Endothelial cell of umbilical vein (primary cell): ENCODE measurements around the gene ZBTB21. TPM values are rescaled to one million over a fixed set of nuclear protein-coding genes. Genes with fewer than 3 reads are reported as not detected.

Experiments used
- BruUV-seq: library from RNA; stranded (reverse); fragments of 400-500 nt; replicated peaks from 2 replicates; lab custom pipeline; 2021; lab: Mats Ljungman, UMichigan
- CTCF ChIA-PET: fragments of 300-600, 350-600 bp; sonication (Branson Sonifier 250); formaldehyde crosslinking; loops from one replicate; lab custom pipeline; 2021; ENCODE audit warnings: antibody characterized with exemption, inconsistent platforms; lab: Charles Lee
- POLR2A ChIA-PET: fragments of 300-600, 350-600 bp; sonication (Branson Sonifier 250); formaldehyde crosslinking; loops from one replicate; lab custom pipeline; 2021; ENCODE audit warnings: antibody characterized with exemption, inconsistent platforms; lab: Charles Lee
- DNase-seq: peaks from one replicate; pipeline ENCODE4 v3.0.0-alpha.2; 2011; ENCODE audit warnings: low read depth, low spot score
- FAIRE-seq: peaks from 2 replicates; lab custom pipeline; 2011; peaks lifted over from hg19 to GRCh38; lab: Jason Lieb, UNC
- H2AFZ ChIP-seq: 2 replicates; pipeline ENCODE4 v1.6.0; 2012; ENCODE audit warnings: low read depth, low read length, control low read depth, inconsistent platforms
- H3K27ac ChIP-seq: 2 replicates; pipeline ENCODE4 v1.5.1; 2011; ENCODE audit warnings: low read depth, mild to moderate bottlenecking, control low read depth, low read length, moderate library complexity; ENCODE audit not compliant: insufficient read depth
- H3K27me3 ChIP-seq, 2 experiments: 2 replicates each; pipeline versions ENCODE4 v1.6.0 to v1.6.1; 2011; ENCODE audit warnings: low read length in 2 of 2, mixed read lengths in 1 of 2; ENCODE audit not compliant: control insufficient read depth in 2 of 2, insufficient read depth in 2 of 2
- H3K36me3 ChIP-seq, 2 experiments: 2 replicates in 1 of 2; 3 replicates in 1 of 2; pipeline ENCODE4 v1.5.1; 2011; ENCODE audit warnings: low read length in 2 of 2, mild to moderate bottlenecking in 1 of 2, moderate library complexity in 1 of 2; ENCODE audit not compliant: control insufficient read depth in 2 of 2, insufficient read depth in 2 of 2; ENCODE audit errors: extremely low read depth in 1 of 2
- H3K4me1 ChIP-seq: 3 replicates; pipeline ENCODE4 v1.5.1; 2011; ENCODE audit warnings: mild to moderate bottlenecking, low read length; ENCODE audit not compliant: control insufficient read depth, insufficient read depth; ENCODE audit errors: extremely low read depth
- H3K4me2 ChIP-seq: 2 replicates; pipeline ENCODE4 v1.6.1; 2011; ENCODE audit warnings: low read length, control low read depth, mixed read lengths; ENCODE audit not compliant: insufficient read depth
- H3K4me3 ChIP-seq, 3 experiments: fragments of 200-600 bp in 1 of 3; sonication (generic), shearing (Covaris generic) in 1 of 3; replicated peaks in 1 of 3; 2 replicates each; pipeline ENCODE4 v1.5.1; 2011 to 2016; ENCODE audit warnings: control low read depth in 3 of 3, low read length in 3 of 3, mild to moderate bottlenecking in 2 of 3, inconsistent platforms in 1 of 3, low read depth in 1 of 3, moderate library complexity in 1 of 3; ENCODE audit not compliant: insufficient read depth in 1 of 3
- H3K79me2 ChIP-seq: 2 replicates; pipeline ENCODE4 v1.6.0; 2012; ENCODE audit warnings: low read length, inconsistent platforms; ENCODE audit not compliant: control insufficient read depth, insufficient read depth
- H3K9ac ChIP-seq: replicated peaks from 2 replicates; pipeline ENCODE3; 2011; ENCODE audit warnings: low read length, control low read depth; ENCODE audit not compliant: insufficient read depth; ENCODE audit errors: extremely low read depth
- H3K9me1 ChIP-seq: replicated peaks from 3 replicates; pipeline ENCODE4 v1.6.0; 2011; ENCODE audit warnings: mild to moderate bottlenecking, low read length; ENCODE audit not compliant: control insufficient read depth, insufficient read depth; ENCODE audit errors: extremely low read depth
- H3K9me3 ChIP-seq: replicated peaks from 2 replicates; pipeline ENCODE4 v1.5.1; 2012; ENCODE audit warnings: low read length, inconsistent platforms; ENCODE audit not compliant: control insufficient read depth, insufficient read depth
- H4K20me1 ChIP-seq: replicated peaks from 2 replicates; pipeline ENCODE3; 2011; ENCODE audit warnings: mild to moderate bottlenecking, low read length; ENCODE audit not compliant: control insufficient read depth, insufficient read depth; ENCODE audit errors: extremely low read depth
- CTCF ChIP-seq, 2 donors: IDR thresholded peaks; 1 replicate in 1 of 2; 2 replicates in 1 of 2; pipeline ENCODE4 v1.5.1; 2011; ENCODE audit warnings: low read length in 2 of 2, mild to moderate bottlenecking in 2 of 2, moderate library complexity in 2 of 2, control low read depth in 1 of 2, inconsistent platforms in 1 of 2, low read depth in 1 of 2; ENCODE audit not compliant: insufficient read depth in 1 of 2; ENCODE audit errors: extremely low read depth in 1 of 2
- EZH2 ChIP-seq: IDR thresholded peaks from 2 replicates; pipeline ENCODE4 v1.6.1; 2012; ENCODE audit warnings: borderline replicate concordance, low read depth, mild to moderate bottlenecking, moderate library complexity, low read length, inconsistent platforms; ENCODE audit not compliant: severe bottlenecking
- FOS ChIP-seq: IDR thresholded peaks from 2 replicates; pipeline ENCODE4 v1.6.1; 2011; ENCODE audit warnings: mild to moderate bottlenecking, low read length, moderate library complexity, borderline replicate concordance; ENCODE audit not compliant: insufficient read depth
- GATA2 ChIP-seq: IDR thresholded peaks from 2 replicates; pipeline ENCODE4 v1.7.0; 2011; ENCODE audit warnings: low read depth, mild to moderate bottlenecking, moderate library complexity, mixed read lengths, low read length; ENCODE audit not compliant: insufficient read length, insufficient read depth
- JUN ChIP-seq: IDR thresholded peaks from 2 replicates; pipeline ENCODE4 v1.6.1; 2011; ENCODE audit warnings: borderline replicate concordance, low read depth; ENCODE audit not compliant: insufficient read length, insufficient read depth
- MAX ChIP-seq: IDR thresholded peaks from 2 replicates; pipeline ENCODE4 v1.6.1; 2011; ENCODE audit not compliant: insufficient read depth, insufficient read length
- MYC ChIP-seq: IDR thresholded peaks from one replicate; pipeline ENCODE4 v1.6.1; 2011; ENCODE audit warnings: mild to moderate bottlenecking, low read depth, low read length
- POLR2A ChIP-seq: IDR thresholded peaks from 2 replicates; pipeline ENCODE4 v1.6.1; 2012; ENCODE audit warnings: low read depth, mild to moderate bottlenecking, control low read depth, low read length
- POLR2AphosphoS5 ChIP-seq: IDR thresholded peaks from 2 replicates; pipeline ENCODE4 v1.6.1; 2012; ENCODE audit warnings: low read depth, mild to moderate bottlenecking, control low read depth, low read length, moderate library complexity; ENCODE audit not compliant: insufficient read depth
- dilution Hi-C: fragments of 300-500 bp; cut with MboI; formaldehyde crosslinking; loops from one replicate; pipeline ENCODE4 v1.15.0; 2019; ENCODE audit warnings: low sequenced_read_pairs; ENCODE audit not compliant: extremely low pct_ligation_motif_present
- intact Hi-C: fragments of 100-400 bp; cut with micrococcal nuclease; formaldehyde crosslinking; loops from one replicate; pipeline ENCODE4 v1.10.0; 2022
- polyA plus RNA-seq, 4 experiments: library from polyadenylated mRNA; depleted of rRNA in 3 of 4; stranded (reverse) in 3 of 4; unstranded in 1 of 4; fragments of >200 nt; gene quantifications; 2 replicates each; pipeline versions ENCODE4 v1.2.1 to v1.2.3, GENCODE V29; 2011 to 2012; ENCODE audit warnings: missing spikeins in 1 of 4
- total RNA-seq: library from RNA; stranded (reverse); gene quantifications from 2 replicates; pipeline ENCODE4 v1.2.3, GENCODE V29; 2021

Gene ZBTB21
- total and polyA plus RNA-seq, 2 donors (not counting 3 experiments of a cell fraction or from before 2014, with no cell fraction given): 2.8 to 12.4 TPM

- POLR2A ChIA-PET: no interaction called here
- intact Hi-C loops: loop anchor here (5.0 kb wide), 1 partner anchor 40 kb away; no protein-coding TSS in a partner anchor
- peaks cover 11 to 16% of the 10 kb centered on the region in 2 experiments for H3K27me3 ChIP-seq
Measured at GRCh38 chr21:42017022-42017421, 6.9 kb upstream of the ZBTB21 start.

More at GRCh38 chr21:42017022-42017421, 6.9 kb upstream of the ZBTB21 start:
- dilution Hi-C loops: no loop called here
- no TSS peak for BruUV-seq
- no peaks in the 10 kb centered on the region for H3K4me1 ChIP-seq
- CTCF ChIA-PET: interaction anchor here (1.3 to 1.5 kb wide), 2 partner anchors 91 to 200 kb away, joined by 3 to 7 read pairs; no protein-coding TSS in a partner anchor
- TF ChIP-seq CTCF (IDR thresholded peaks at IDR 0.05; ENCODE audit: extremely low read depth in 1 of 2, insufficient read depth in 1 of 2, low read depth in 1 of 2, low read length in 2 of 2): no peak
- no peak for TF ChIP-seq JUN
- no peak for TF ChIP-seq MYC
- no peak for TF ChIP-seq EZH2
- no peak for TF ChIP-seq GATA2
- TF ChIP-seq POLR2A: no peak
- TF ChIP-seq FOS: no peak
- TF ChIP-seq MAX: no peak
- TF ChIP-seq POLR2AphosphoS5: no peak
- no peaks in the 10 kb centered on the region for H3K9me1 ChIP-seq
- H2AFZ ChIP-seq: no peak overlapping the region
- no peak overlapping the region for H3K4me3 ChIP-seq
- no peak overlapping the region for H3K9ac ChIP-seq
- H3K79me2 ChIP-seq: no peaks in the 10 kb centered on the region
- no peak overlapping the region for H3K4me2 ChIP-seq
- H3K36me3 ChIP-seq: no peaks in the 10 kb centered on the region
- no peaks in the 10 kb centered on the region for H3K9me3 ChIP-seq
- no peak for DNase-seq
- H3K27ac ChIP-seq: no peak overlapping the region
- FAIRE-seq: no peak
- no peaks in the 10 kb centered on the region for H4K20me1 ChIP-seq
